ENCODE data around the gene ADAMTS17. TPM values are rescaled to one million over a fixed set of nuclear protein-coding genes. Genes with fewer than 3 reads are reported as not detected.

Gene ADAMTS17
- total and polyA plus RNA-seq, 4 donors = 0.28 to 46.9 (median 9.1) TPM

DNA sequence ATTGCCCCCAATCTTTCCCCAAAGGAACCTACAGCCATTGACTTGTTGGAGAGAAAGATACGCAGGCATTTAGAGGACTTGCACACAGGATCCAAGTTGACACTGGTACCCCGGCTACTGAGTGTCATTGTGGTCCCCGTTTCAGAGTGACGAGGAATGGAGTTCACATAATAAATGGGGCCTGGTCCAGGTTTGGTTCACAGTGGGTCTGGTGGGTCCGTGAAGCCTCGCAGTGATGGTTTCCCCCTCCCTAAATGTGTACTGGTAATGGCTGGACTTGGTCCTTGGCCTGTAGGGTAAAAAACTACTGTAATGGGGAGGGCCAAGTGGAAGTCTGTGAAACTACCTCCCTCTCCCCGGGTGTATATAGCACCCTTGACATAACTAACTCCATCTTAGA is 376.4 kb downstream of the ADAMTS17 start:
- Histone ChIP-seq H3K9me3 (ENCODE audit: control insufficient read depth in 4 of 4, low read length in 3 of 4) (no peaks in the 10 kb centered on the region), H3K9ac (ENCODE audit: low read depth in 1 of 2, low read length in 2 of 2) (no peak overlapping the region), H3K27me3 (ENCODE audit: control insufficient read depth in 4 of 4, insufficient read depth in 4 of 4, low read length in 3 of 4) (no peaks in the 10 kb centered on the region), H3K27ac (ENCODE audit: low read depth in 1 of 2, low read length in 2 of 2) (no peak overlapping the region), H3K36me3 (ENCODE audit: control insufficient read depth in 4 of 4, insufficient read depth in 3 of 4, low read depth in 1 of 4, low read length in 3 of 4) (no peaks in the 10 kb centered on the region), H3K4me1 (ENCODE audit: control insufficient read depth in 4 of 4, insufficient read depth in 4 of 4, low read length in 3 of 4) (no peaks in the 10 kb centered on the region), H3K4me3 (ENCODE audit: low read depth in 1 of 3, low read length in 3 of 3) (no peak overlapping the region)
- no peak for DNase-seq (ENCODE audit: low spot score)
- 89% methylated on average over 7 of the region's 7 CpGs for WGBS
- TF ChIP-seq SP1 (IDR thresholded peaks at IDR 0.05) (no peak), GABPA (IDR thresholded peaks at IDR 0.05 in 1 of 2, conservative IDR thresholded peaks at IDR 0.05 in 1 of 2) (no peak), RAD21 (IDR thresholded peaks at IDR 0.05) (no peak), REST (IDR thresholded peaks at IDR 0.05) (no peak), NR2F2 (IDR thresholded peaks at IDR 0.05) (no peak), FOXA1 (IDR thresholded peaks at IDR 0.05) (no peak), HNF4A (conservative IDR thresholded peaks at IDR 0.05) (no peak), MAX (IDR thresholded peaks at IDR 0.05) (no peak)

GRCh38 chr15:99963976-99964375 is 377.8 kb downstream of the ADAMTS17 start:
- Histone ChIP-seq H3K9ac (ENCODE audit: low read depth in 1 of 2, low read length in 2 of 2) (no peak overlapping the region), H3K27ac (ENCODE audit: low read depth in 1 of 2, low read length in 2 of 2) (no peak overlapping the region), H3K9me3 (ENCODE audit: control insufficient read depth in 4 of 4, low read length in 3 of 4) (no peaks in the 10 kb centered on the region), H3K4me1 (ENCODE audit: control insufficient read depth in 4 of 4, insufficient read depth in 4 of 4, low read length in 3 of 4) (no peaks in the 10 kb centered on the region), H3K4me3 (ENCODE audit: low read depth in 1 of 3, low read length in 3 of 3) (no peak overlapping the region), H3K27me3 (ENCODE audit: control insufficient read depth in 4 of 4, insufficient read depth in 4 of 4, low read length in 3 of 4) (peaks cover 0 to 3% (median 0%) of the 10 kb centered on the region in 4 donors), H3K36me3 (ENCODE audit: control insufficient read depth in 4 of 4, insufficient read depth in 3 of 4, low read depth in 1 of 4, low read length in 3 of 4) (no peaks in the 10 kb centered on the region)
- DNase-seq (ENCODE audit: low spot score) = no peak
- WGBS = 95% methylated on average over 7 of the region's 7 CpGs
- TF ChIP-seq RXRA (IDR thresholded peaks at IDR 0.05) = no peak
- TF ChIP-seq HNF4G (IDR thresholded peaks at IDR 0.05) = no peak
- TF ChIP-seq SP1 (IDR thresholded peaks at IDR 0.05) = no peak
- no peak for TF ChIP-seq JUND (IDR thresholded peaks at IDR 0.05)
- no peak for TF ChIP-seq REST (IDR thresholded peaks at IDR 0.05)
- no peak for TF ChIP-seq TAF1 (conservative IDR thresholded peaks at IDR 0.05)
- TF ChIP-seq NR2F2 (IDR thresholded peaks at IDR 0.05) = no peak
- no peak for TF ChIP-seq HNF4A (conservative IDR thresholded peaks at IDR 0.05)
